GM23338 (cell line): ENCODE measurements around the gene AKAP13. TPM values are rescaled to one million over a fixed set of nuclear protein-coding genes. Genes with fewer than 3 reads are reported as not detected.

ENCODE experiments used
- ATAC-seq: fragments of 200-7000 bp; cut with Tn5 transposase; 3 replicates; pipeline ENCODE4 v1.9.1; 2020
- DNase-seq: peaks from one replicate; pipeline ENCODE4 v3.0.0-alpha.2; 2015; ENCODE audit warnings: low spot score
- H2AFZ ChIP-seq: fragments of 200-600 bp; sonication (generic); 2 replicates; pipeline ENCODE4 v1.8.0; 2016; ENCODE audit warnings: antibody characterized with exemption, mild to moderate bottlenecking, moderate library complexity
- H3F3A ChIP-seq: fragments of 200-600 bp; sonication (generic); replicated peaks from 2 replicates; pipeline ENCODE4 v1.8.0; 2017; ENCODE audit warnings: antibody characterized with exemption, mixed run types, low read depth
- H3K27ac ChIP-seq: fragments of 200-600 bp; sonication (generic); 2 replicates; pipeline ENCODE4 v1.6.1; 2016; ENCODE audit warnings: low read depth
- H3K27me3 ChIP-seq: fragments of 200-600 bp; sonication (generic); 2 replicates; pipeline ENCODE4 v1.8.0; 2016; ENCODE audit warnings: mild to moderate bottlenecking, mixed run types, moderate library complexity; ENCODE audit not compliant: insufficient read depth
- H3K36me3 ChIP-seq: fragments of 200-600 bp; sonication (generic); 2 replicates; pipeline ENCODE4 v1.8.0; 2016; ENCODE audit warnings: mild to moderate bottlenecking; ENCODE audit not compliant: insufficient read depth
- H3K4me1 ChIP-seq: fragments of 200-600 bp; sonication (generic); 2 replicates; pipeline ENCODE4 v1.8.0; 2016; ENCODE audit warnings: mild to moderate bottlenecking, moderate library complexity; ENCODE audit not compliant: insufficient read depth
- H3K4me2 ChIP-seq: fragments of 200-600 bp; sonication (generic); 2 replicates; pipeline ENCODE4 v1.7.1; 2017; ENCODE audit warnings: mixed run types
- H3K4me3 ChIP-seq: fragments of 200-600 bp; sonication (generic); 2 replicates; pipeline ENCODE4 v1.6.1; 2016; ENCODE audit warnings: mixed run types
- H3K79me2 ChIP-seq: fragments of 200-600 bp; sonication (generic); replicated peaks from 2 replicates; pipeline ENCODE4 v1.8.0; 2017; ENCODE audit warnings: mild to moderate bottlenecking; ENCODE audit not compliant: insufficient read depth
- H3K9me2 ChIP-seq: fragments of 200-600 bp; sonication (generic); 2 replicates; pipeline ENCODE4 v1.8.0; 2017; ENCODE audit not compliant: insufficient read depth
- H4K20me1 ChIP-seq: fragments of 200-600 bp; sonication (generic); replicated peaks from 2 replicates; pipeline ENCODE4 v1.8.0; 2017; ENCODE audit warnings: mild to moderate bottlenecking; ENCODE audit not compliant: insufficient read depth
- H3K27ac Mint-ChIP-seq: 2 replicates; pipeline ENCODE4 v1.8.0; 2020; ENCODE audit warnings: inconsistent platforms, mild to moderate bottlenecking, moderate library complexity, mixed read lengths
- H3K27me3 Mint-ChIP-seq: 3 replicates; pipeline ENCODE4 v1.8.0; 2022; ENCODE audit warnings: low read depth, mild to moderate bottlenecking, moderate library complexity, mixed read lengths, inconsistent platforms; ENCODE audit not compliant: insufficient read depth, poor library complexity
- H3K36me3 Mint-ChIP-seq: 3 replicates; pipeline ENCODE4 v1.8.0; 2021; ENCODE audit warnings: low read depth, mild to moderate bottlenecking, inconsistent platforms, moderate library complexity, mixed read lengths
- H3K4me1 Mint-ChIP-seq: 3 replicates; pipeline ENCODE4 v1.8.0; 2020; ENCODE audit warnings: mild to moderate bottlenecking, inconsistent platforms, mixed read lengths
- H3K4me3 Mint-ChIP-seq: 3 replicates; pipeline ENCODE4 v1.8.0; 2021; ENCODE audit warnings: moderate library complexity, mild to moderate bottlenecking, inconsistent platforms, mixed read lengths
- H3K9me3 Mint-ChIP-seq: 3 replicates; pipeline ENCODE4 v1.8.0; 2020; ENCODE audit warnings: moderate library complexity, mild to moderate bottlenecking, inconsistent platforms, mixed read lengths
- CREB1 ChIP-seq: fragments of 250-450 bp; sonication (Bioruptor Pico); IDR thresholded peaks from 2 replicates; pipeline ENCODE4 v1.5.0; 2020; ENCODE audit warnings: low read depth, mild to moderate bottlenecking, moderate library complexity
- EZH2phosphoT487 ChIP-seq: fragments of 200-600 bp; sonication (generic); IDR thresholded peaks from one replicate; pipeline ENCODE4 v1.8.1; 2018; ENCODE audit warnings: antibody characterized with exemption; ENCODE audit not compliant: unreplicated experiment
- NANOG ChIP-seq: IDR thresholded peaks from 2 replicates; pipeline ENCODE4 v1.6.1; 2016; ENCODE audit warnings: antibody characterized with exemption, borderline replicate concordance
- POLR2AphosphoS5 ChIP-seq: IDR thresholded peaks from 2 replicates; pipeline ENCODE4 v1.6.1; 2016; ENCODE audit warnings: antibody characterized with exemption, low read depth
- STAT1 ChIP-seq: IDR thresholded peaks from one replicate; pipeline ENCODE4 v1.6.1; 2016; ENCODE audit warnings: antibody characterized with exemption; ENCODE audit not compliant: unreplicated experiment
- ZNF114 ChIP-seq: fragments of 250-450 bp; sonication (Bioruptor Pico); IDR thresholded peaks from 2 replicates; pipeline ENCODE4 v1.5.0; 2020; ENCODE audit warnings: mild to moderate bottlenecking, moderate library complexity
- polyA plus RNA-seq: library from polyadenylated mRNA; unstranded; fragments of >200 nt; fragmentation: Nextera tagmentation; extraction: Ambion mirVana; gene quantifications from 2 replicates; pipeline ENCODE4 v1.2.1, GENCODE V29; 2016
- total RNA-seq: library from RNA; depleted of rRNA; stranded (reverse); fragments of >200 nt; shearing (Covaris generic); gene quantifications from 2 replicates; pipeline ENCODE4 v1.2.3, GENCODE V29; 2014
- TF ChIP-seq, protein P1 (sequence below): IDR thresholded peaks from 2 replicates; pipeline ENCODE4 v1.6.1; 2016; ENCODE audit warnings: antibody characterized with exemption
- TF ChIP-seq, protein P2 (sequence below), 2 experiments: fragments of 200-600 bp in 1 of 2; sonication (generic) in 1 of 2; conservative IDR thresholded peaks; 2 replicates each; pipeline versions ENCODE4 v1.5.1 to v1.6.1; 2016 to 2017; ENCODE audit warnings: antibody characterized with exemption in 2 of 2, low read depth in 2 of 2, mild to moderate bottlenecking in 2 of 2, moderate library complexity in 1 of 2
- TF ChIP-seq, protein P3 (sequence below): IDR thresholded peaks from one replicate; pipeline ENCODE4 v1.6.1; 2018; ENCODE audit warnings: antibody characterized with exemption; ENCODE audit not compliant: unreplicated experiment

The AKAP13 gene
- total and polyA plus RNA-seq, 2 experiments from 2014 or later, result 46.2 to 60.7 TPM

- DNase-seq (no peak), ATAC-seq (no peak)
- Histone ChIP-seq H3K27me3 (no peaks in the 10 kb centered on the region), H3K4me1 (peaks cover 6% of the 10 kb centered on the region), H3K79me2 (no peaks in the 10 kb centered on the region), H3K4me3 (no peak overlapping the region), H3K36me3 (no peaks in the 10 kb centered on the region; the same call in 1 of the 2 replicates), H3F3A (no peaks in the 10 kb centered on the region), H3K27ac (peak overlapping the region; percentile 30; the same call in 1 of the 2 replicates), H3K9me2 (no peaks in the 10 kb centered on the region), H4K20me1 (0 out of 2 replicates have a peak, but pooled peaks cover 4% of the 10 kb centered on the region), H3K4me2 (no peak overlapping the region), H2AFZ (no peak overlapping the region)
- Mint-ChIP-seq H3K36me3 (peaks cover 6% of the 10 kb centered on the region; the same call in 1 of the 3 replicates), H3K4me1 (peaks cover 18% of the 10 kb centered on the region), H3K27ac (peak overlapping the region; percentile 17; the same call in 1 of the 2 replicates), H3K4me3 (no peak overlapping the region), H3K27me3 (no peaks in the 10 kb centered on the region), H3K9me3 (no peaks in the 10 kb centered on the region)
- no peak for TF ChIP-seq POLR2AphosphoS5
- TF ChIP-seq, protein P1, sequence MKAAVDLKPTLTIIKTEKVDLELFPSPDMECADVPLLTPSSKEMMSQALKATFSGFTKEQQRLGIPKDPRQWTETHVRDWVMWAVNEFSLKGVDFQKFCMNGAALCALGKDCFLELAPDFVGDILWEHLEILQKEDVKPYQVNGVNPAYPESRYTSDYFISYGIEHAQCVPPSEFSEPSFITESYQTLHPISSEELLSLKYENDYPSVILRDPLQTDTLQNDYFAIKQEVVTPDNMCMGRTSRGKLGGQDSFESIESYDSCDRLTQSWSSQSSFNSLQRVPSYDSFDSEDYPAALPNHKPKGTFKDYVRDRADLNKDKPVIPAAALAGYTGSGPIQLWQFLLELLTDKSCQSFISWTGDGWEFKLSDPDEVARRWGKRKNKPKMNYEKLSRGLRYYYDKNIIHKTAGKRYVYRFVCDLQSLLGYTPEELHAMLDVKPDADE, result no peak
- TF ChIP-seq ZNF114 (CRISPR knock-in tag), result no peak
- no peak for TF ChIP-seq CREB1
- TF ChIP-seq NANOG, result no peak
- TF ChIP-seq EZH2phosphoT487, result no peak
- TF ChIP-seq STAT1, result no peak
- TF ChIP-seq, protein P2, sequence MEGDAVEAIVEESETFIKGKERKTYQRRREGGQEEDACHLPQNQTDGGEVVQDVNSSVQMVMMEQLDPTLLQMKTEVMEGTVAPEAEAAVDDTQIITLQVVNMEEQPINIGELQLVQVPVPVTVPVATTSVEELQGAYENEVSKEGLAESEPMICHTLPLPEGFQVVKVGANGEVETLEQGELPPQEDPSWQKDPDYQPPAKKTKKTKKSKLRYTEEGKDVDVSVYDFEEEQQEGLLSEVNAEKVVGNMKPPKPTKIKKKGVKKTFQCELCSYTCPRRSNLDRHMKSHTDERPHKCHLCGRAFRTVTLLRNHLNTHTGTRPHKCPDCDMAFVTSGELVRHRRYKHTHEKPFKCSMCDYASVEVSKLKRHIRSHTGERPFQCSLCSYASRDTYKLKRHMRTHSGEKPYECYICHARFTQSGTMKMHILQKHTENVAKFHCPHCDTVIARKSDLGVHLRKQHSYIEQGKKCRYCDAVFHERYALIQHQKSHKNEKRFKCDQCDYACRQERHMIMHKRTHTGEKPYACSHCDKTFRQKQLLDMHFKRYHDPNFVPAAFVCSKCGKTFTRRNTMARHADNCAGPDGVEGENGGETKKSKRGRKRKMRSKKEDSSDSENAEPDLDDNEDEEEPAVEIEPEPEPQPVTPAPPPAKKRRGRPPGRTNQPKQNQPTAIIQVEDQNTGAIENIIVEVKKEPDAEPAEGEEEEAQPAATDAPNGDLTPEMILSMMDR (conservative IDR thresholded peaks at IDR 0.05; ENCODE audit: low read depth in 2 of 2), result no peak
These were observed 326.5 kb downstream of the AKAP13 start for GRCh38 chr15:85706779-85707518.

DNA sequence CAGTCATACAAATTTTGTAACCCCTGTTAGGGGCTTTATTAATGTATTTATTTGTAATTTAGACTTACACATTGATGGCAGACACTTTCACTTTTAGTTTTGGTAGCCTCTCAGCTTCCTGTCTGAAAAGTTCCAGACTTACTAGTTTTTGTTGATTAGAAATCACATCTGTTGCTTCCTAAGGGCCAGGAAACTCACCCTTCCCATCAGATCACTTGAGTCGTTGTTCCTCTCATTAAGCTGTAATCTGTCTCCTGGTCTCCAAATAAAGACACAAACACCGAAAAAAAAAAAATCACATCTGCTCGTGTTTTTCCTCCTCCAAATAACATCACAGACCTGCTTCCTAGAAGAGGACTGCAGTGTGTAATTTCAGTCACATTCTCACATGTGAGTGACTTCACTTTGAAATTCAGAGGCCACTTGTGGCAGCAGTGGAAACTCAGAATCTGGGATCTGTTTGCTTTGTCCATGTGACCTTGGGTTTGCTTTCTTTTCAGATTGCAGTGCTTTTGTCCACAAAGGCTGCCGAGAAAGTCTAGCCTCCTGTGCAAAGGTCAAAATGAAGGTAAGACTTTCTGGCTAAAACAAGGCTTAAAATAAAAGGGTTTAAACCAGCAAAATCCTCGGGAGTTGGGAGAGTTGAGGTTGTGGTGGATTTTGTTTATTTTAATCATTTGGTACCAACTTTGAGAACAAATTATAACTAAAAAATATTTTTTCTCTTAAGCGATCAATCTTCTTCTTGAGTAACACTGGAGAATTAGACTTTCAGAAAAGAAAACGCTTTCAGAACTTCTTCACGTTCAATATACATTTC lies 327.3 kb downstream of the AKAP13 start:
- Histone ChIP-seq H2AFZ (no peak overlapping the region), H4K20me1 (0 out of 2 replicates have a peak, but pooled peaks cover 4% of the 10 kb centered on the region), H3K4me1 (no peaks in the 10 kb centered on the region; the same call in 1 of the 2 replicates), H3K27me3 (no peaks in the 10 kb centered on the region), H3K4me3 (no peak overlapping the region), H3K79me2 (no peaks in the 10 kb centered on the region), H3K9me2 (no peaks in the 10 kb centered on the region), H3K36me3 (no peaks in the 10 kb centered on the region; the same call in 1 of the 2 replicates), H3K27ac (peak overlapping the region; percentile 30; the same call in 1 of the 2 replicates), H3F3A (no peaks in the 10 kb centered on the region), H3K4me2 (no peak overlapping the region)
- H3K9me3 Mint-ChIP-seq, result no peaks in the 10 kb centered on the region
- peaks cover 9% of the 10 kb centered on the region; the same call in 1 of the 3 replicates for H3K36me3 Mint-ChIP-seq
- peak overlapping the region; percentile 66; the same call in 1 of the 2 replicates for H3K27ac Mint-ChIP-seq
- H3K4me3 Mint-ChIP-seq, result no peak overlapping the region
- DNase-seq, result no peak
- ATAC-seq, result no peak
- H3K27me3 Mint-ChIP-seq, result no peaks in the 10 kb centered on the region
- peaks cover 12% of the 10 kb centered on the region for H3K4me1 Mint-ChIP-seq
- TF ChIP-seq, protein P2 (conservative IDR thresholded peaks at IDR 0.05; ENCODE audit: low read depth in 2 of 2), result no peak
- TF ChIP-seq, protein P3, sequence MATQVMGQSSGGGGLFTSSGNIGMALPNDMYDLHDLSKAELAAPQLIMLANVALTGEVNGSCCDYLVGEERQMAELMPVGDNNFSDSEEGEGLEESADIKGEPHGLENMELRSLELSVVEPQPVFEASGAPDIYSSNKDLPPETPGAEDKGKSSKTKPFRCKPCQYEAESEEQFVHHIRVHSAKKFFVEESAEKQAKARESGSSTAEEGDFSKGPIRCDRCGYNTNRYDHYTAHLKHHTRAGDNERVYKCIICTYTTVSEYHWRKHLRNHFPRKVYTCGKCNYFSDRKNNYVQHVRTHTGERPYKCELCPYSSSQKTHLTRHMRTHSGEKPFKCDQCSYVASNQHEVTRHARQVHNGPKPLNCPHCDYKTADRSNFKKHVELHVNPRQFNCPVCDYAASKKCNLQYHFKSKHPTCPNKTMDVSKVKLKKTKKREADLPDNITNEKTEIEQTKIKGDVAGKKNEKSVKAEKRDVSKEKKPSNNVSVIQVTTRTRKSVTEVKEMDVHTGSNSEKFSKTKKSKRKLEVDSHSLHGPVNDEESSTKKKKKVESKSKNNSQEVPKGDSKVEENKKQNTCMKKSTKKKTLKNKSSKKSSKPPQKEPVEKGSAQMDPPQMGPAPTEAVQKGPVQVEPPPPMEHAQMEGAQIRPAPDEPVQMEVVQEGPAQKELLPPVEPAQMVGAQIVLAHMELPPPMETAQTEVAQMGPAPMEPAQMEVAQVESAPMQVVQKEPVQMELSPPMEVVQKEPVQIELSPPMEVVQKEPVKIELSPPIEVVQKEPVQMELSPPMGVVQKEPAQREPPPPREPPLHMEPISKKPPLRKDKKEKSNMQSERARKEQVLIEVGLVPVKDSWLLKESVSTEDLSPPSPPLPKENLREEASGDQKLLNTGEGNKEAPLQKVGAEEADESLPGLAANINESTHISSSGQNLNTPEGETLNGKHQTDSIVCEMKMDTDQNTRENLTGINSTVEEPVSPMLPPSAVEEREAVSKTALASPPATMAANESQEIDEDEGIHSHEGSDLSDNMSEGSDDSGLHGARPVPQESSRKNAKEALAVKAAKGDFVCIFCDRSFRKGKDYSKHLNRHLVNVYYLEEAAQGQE, result no peak
- TF ChIP-seq STAT1 (no peak), POLR2AphosphoS5 (no peak)
- TF ChIP-seq, protein P1, result no peak
